Activated T-cell treated with anti-CD3 and anti-CD28 coated beads, Interleukin-2, amount 50 U/mL, for 24 hours (primary cell): ENCODE measurements around the gene BICD2.
A peak's percentile ranks its signal among the peaks of the same experiment; 100 is the strongest.
"Not testable (repeated sequence)": the region's sequence is repeated elsewhere in the genome, so short reads cannot be mapped to it uniquely, and the experiment has no call there.

Source experiments
- DNase-seq: peaks from one replicate; pipeline ENCODE4 v3.0.0-alpha.2; 2020
- H3K27ac Mint-ChIP-seq: 2 replicates; pipeline ENCODE4 v1.8.0; 2020; ENCODE audit warnings: mild to moderate bottlenecking, mixed read lengths
- H3K27me3 Mint-ChIP-seq: 2 replicates; pipeline ENCODE4 v1.8.0; 2020; ENCODE audit warnings: mixed read lengths
- H3K36me3 Mint-ChIP-seq: 2 replicates; pipeline ENCODE4 v1.8.0; 2020; ENCODE audit warnings: low read depth, mixed read lengths
- H3K4me1 Mint-ChIP-seq: 2 replicates; pipeline ENCODE4 v1.8.0; 2020; ENCODE audit warnings: low read depth, mixed read lengths
- H3K4me3 Mint-ChIP-seq: 2 replicates; pipeline ENCODE4 v1.8.0; 2020; ENCODE audit warnings: mild to moderate bottlenecking, moderate library complexity, mixed read lengths
- H3K9me3 Mint-ChIP-seq: 2 replicates; pipeline ENCODE4 v1.8.0; 2020; ENCODE audit warnings: mixed read lengths

Gene BICD2

GRCh38 chr9:92786298-92786697, 21.7 kb upstream of the BICD2 start:
- no peak overlapping the region for H3K4me3 Mint-ChIP-seq
- H3K27ac Mint-ChIP-seq = no peak overlapping the region
- DNase-seq = no peak
- H3K27me3 Mint-ChIP-seq = no peaks in the 10 kb centered on the region
- no peaks in the 10 kb centered on the region for H3K36me3 Mint-ChIP-seq
- peaks cover 10% of the 10 kb centered on the region for H3K9me3 Mint-ChIP-seq
- peaks cover 15% of the 10 kb centered on the region for H3K4me1 Mint-ChIP-seq

DNA sequence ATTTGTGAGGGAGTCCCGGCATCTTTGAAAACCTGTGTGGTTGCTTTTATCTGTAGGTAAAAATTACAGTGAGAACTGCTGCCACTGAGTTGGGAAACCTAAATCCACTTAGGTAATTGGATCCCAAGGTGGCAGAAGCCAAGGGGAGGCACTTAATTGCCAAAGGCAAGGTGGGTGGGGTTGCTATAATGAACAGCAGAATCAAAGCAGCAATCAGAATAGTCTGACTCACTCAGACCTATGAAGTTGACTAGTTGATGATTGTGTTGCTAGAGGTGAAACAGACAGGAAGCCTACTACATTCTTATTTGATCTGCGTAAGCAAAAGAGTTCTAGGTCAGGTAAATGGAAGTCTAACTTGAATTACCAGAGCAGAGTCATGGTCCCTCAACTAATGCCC, 17.3 kb upstream of the BICD2 start:
- H3K9me3 Mint-ChIP-seq = peaks cover 10% of the 10 kb centered on the region
- no peaks in the 10 kb centered on the region for H3K27me3 Mint-ChIP-seq
- no peak overlapping the region for H3K4me3 Mint-ChIP-seq
- DNase-seq = no peak
- H3K36me3 Mint-ChIP-seq = no peaks in the 10 kb centered on the region
- H3K4me1 Mint-ChIP-seq = peaks cover 6% of the 10 kb centered on the region
- no peak overlapping the region for H3K27ac Mint-ChIP-seq

DNA sequence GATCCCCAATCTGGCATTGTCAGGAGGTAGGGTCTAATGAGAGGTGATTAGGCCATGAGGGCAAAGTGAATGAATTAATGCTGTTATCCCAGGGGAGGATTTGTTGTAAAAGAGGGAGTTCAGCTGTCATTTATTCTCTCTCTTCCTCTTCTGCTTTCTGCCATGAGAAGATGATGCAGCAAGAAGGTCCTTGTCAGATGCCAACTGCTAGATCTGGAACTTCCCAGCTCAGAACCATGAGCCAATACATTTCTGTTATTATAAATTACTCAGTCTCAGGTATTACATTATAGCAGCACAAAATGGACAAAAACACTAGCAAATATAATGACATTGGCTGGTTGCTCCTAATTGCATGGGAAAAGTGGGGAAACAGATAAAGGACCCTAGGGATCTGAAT, 15.6 kb upstream of the BICD2 start:
- DNase-seq = no peak
- peaks cover 6% of the 10 kb centered on the region for H3K4me1 Mint-ChIP-seq
- H3K4me3 Mint-ChIP-seq = no peak overlapping the region
- H3K36me3 Mint-ChIP-seq = no peaks in the 10 kb centered on the region
- H3K9me3 Mint-ChIP-seq = no peaks in the 10 kb centered on the region
- H3K27me3 Mint-ChIP-seq = no peaks in the 10 kb centered on the region
- no peak overlapping the region for H3K27ac Mint-ChIP-seq

GRCh38 chr9:92775466-92775865, 10.8 kb upstream of the BICD2 start:
- no peak overlapping the region for H3K27ac Mint-ChIP-seq
- no peak for DNase-seq
- H3K9me3 Mint-ChIP-seq = no peaks in the 10 kb centered on the region
- no peak overlapping the region for H3K4me3 Mint-ChIP-seq
- H3K4me1 Mint-ChIP-seq = peaks cover 4% of the 10 kb centered on the region
- no peaks in the 10 kb centered on the region for H3K27me3 Mint-ChIP-seq
- no peaks in the 10 kb centered on the region for H3K36me3 Mint-ChIP-seq

DNA sequence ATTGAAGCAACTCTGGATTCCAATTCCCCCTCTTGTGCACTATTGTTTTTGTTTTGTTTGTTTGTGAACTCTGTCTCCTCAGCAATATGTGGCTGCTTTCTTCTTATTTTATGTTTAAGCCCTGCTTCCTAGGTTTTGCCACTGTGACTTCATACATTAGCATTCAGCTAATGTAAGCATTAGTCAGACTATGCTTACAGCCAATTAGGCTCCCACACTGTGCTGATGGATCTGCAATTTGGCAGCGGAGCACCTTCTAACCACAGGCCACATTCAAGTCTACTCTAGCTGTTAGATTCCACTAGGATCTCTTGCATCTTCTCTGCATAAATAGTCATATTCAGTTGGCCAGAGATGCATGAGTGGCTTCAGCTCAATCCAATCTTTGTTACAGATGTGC, 9.6 kb upstream of the BICD2 start:
- no peak for DNase-seq
- H3K4me1 Mint-ChIP-seq = peaks cover 8% of the 10 kb centered on the region
- H3K27ac Mint-ChIP-seq = no peak overlapping the region
- H3K27me3 Mint-ChIP-seq = no peaks in the 10 kb centered on the region
- no peaks in the 10 kb centered on the region for H3K36me3 Mint-ChIP-seq
- no peaks in the 10 kb centered on the region for H3K9me3 Mint-ChIP-seq
- H3K4me3 Mint-ChIP-seq = no peak overlapping the region

- DNase-seq = no peak
- no peaks in the 10 kb centered on the region for H3K27me3 Mint-ChIP-seq
- H3K9me3 Mint-ChIP-seq = no peaks in the 10 kb centered on the region
- H3K4me1 Mint-ChIP-seq = peaks cover 8% of the 10 kb centered on the region
- no peak overlapping the region for H3K4me3 Mint-ChIP-seq
- H3K27ac Mint-ChIP-seq = no peak overlapping the region
- no peaks in the 10 kb centered on the region for H3K36me3 Mint-ChIP-seq
Measured at GRCh38 chr9:92773810-92774209, 9.2 kb upstream of the BICD2 start.

DNA sequence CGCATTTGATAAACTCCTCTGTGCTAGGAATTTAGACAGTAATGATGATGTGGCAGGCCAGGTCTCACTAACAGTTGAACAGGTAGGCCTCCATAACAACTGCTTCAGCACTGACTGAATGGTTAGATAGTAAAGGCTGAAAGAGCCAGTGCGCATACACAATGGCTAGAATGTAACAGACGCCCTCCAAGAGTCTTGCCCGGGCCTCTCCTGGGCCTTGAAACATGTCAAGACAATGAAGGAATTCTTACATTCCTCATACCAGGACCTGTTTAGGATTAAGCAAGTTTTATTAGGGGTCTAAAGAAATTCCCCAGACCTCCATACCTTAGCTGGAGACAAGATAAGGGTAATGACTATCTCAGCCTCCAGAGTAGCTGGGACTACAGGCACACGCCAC, 6.7 kb upstream of the BICD2 start:
- no peak for DNase-seq
- H3K27ac Mint-ChIP-seq = no peak overlapping the region
- peaks cover 10% of the 10 kb centered on the region for H3K4me1 Mint-ChIP-seq

DNA sequence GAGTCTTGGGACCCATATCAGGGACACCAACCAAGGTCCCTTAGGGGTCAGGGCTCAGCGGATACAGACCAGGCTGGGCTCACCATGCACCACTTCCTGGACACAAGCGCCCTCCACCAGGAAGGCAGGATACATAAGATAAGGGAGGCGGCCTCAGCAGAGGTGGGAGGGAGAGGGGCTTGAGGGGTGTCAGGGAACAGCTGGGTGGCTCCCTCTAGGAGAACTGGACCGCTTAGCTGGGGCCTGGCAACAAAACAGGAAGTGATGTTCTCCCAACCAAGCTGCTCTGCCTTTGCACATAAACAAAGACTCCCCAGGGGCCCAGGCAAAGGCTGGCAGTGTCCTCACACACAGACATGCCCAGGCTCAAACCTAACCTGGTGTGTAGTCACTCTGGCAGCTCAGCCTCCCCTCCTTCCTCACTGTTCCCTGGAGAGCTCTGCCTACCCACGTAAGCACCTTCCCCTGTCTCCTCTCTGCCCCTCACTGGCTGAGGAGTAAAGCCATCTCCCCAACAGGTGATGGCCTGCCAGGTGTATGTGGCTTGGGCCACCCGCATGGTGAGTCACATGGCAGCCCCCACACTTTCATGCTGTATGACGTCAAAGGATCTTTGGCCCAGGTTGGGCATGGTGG, 5.8 kb upstream of the BICD2 start:
- peaks cover 19% of the 10 kb centered on the region for H3K4me1 Mint-ChIP-seq
- H3K9me3 Mint-ChIP-seq = no peaks in the 10 kb centered on the region
- no peak for DNase-seq
- H3K27me3 Mint-ChIP-seq = no peaks in the 10 kb centered on the region
- peak overlapping the region; percentile 24 for H3K27ac Mint-ChIP-seq
- no peak overlapping the region for H3K4me3 Mint-ChIP-seq
- H3K36me3 Mint-ChIP-seq = no peaks in the 10 kb centered on the region

More for the DNA sequence above, 6.7 kb upstream of the BICD2 start:
- Mint-ChIP-seq H3K36me3 (no peaks in the 10 kb centered on the region), H3K4me3 (no peak overlapping the region), H3K27me3 (no peaks in the 10 kb centered on the region), H3K9me3 (no peaks in the 10 kb centered on the region)

DNA sequence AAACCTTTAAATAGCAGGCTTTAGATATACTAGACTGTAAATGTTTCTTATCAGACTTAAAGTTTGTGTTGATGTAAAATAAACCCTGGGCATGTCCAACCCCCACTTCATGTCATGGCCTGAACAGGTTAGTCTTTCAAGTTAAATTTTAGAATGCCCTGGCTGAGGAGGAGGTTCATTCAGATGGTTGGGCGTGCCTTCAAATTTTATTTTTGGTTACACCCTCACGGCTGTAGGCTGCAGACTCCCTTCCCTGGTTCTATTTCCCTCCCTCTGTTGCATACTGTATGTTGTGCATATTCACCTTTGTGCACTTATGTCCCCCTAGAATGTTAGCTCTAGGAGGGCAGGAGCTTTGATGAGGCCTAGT, 5.3 kb upstream of the BICD2 start:
- Mint-ChIP-seq H3K4me1 (peaks cover 20% of the 10 kb centered on the region), H3K36me3 (no peaks in the 10 kb centered on the region), H3K9me3 (no peaks in the 10 kb centered on the region), H3K27me3 (no peaks in the 10 kb centered on the region), H3K27ac (peak overlapping the region; percentile 23), H3K4me3 (no peak overlapping the region)
- DNase-seq = no peak

DNA sequence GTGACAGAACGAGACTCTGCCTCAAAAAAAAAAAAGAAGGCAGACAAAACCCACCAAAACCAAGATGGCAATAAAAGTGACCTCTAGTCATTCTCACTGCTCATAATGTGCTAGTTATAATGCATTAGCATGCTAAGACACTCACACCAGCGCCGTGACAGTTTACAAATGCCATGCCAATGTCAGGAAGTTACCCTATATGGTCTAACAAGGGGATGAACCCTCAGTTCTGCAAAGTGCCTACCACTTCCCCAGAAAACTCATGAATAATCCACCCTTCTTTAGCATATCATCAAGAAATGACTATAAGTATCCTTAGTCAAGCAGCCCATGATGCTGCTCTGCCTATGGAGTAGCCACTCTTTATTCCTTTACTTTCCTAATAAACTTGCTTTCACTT, 4.7 kb upstream of the BICD2 start:
- no peaks in the 10 kb centered on the region for H3K36me3 Mint-ChIP-seq
- H3K4me1 Mint-ChIP-seq = peaks cover 20% of the 10 kb centered on the region
- no peaks in the 10 kb centered on the region for H3K9me3 Mint-ChIP-seq
- DNase-seq = no peak
- no peak overlapping the region for H3K27ac Mint-ChIP-seq
- no peaks in the 10 kb centered on the region for H3K27me3 Mint-ChIP-seq
- H3K4me3 Mint-ChIP-seq = no peak overlapping the region

DNA sequence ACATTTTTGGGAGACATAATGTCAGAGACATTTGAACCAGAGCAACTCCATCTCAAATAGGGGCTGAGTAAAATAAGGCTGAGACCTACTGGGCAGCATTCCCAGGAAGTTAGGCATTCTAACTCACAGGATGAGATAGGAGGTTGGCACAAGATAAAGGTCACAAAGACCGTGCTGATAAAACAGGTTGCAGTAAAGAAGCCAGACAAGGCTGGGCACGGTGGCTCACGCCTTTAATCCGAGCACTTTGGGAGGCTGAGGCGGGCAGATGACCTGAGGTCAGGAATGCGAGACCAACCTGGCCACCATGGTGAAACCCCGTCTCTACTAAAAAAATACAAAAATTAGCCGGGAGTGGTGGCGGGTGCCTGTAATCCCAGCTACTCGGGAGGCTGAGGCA, 4.2 kb upstream of the BICD2 start:
- not testable (repeated sequence) for H3K27me3 Mint-ChIP-seq, H3K4me3 Mint-ChIP-seq, H3K36me3 Mint-ChIP-seq, H3K27ac Mint-ChIP-seq, H3K9me3 Mint-ChIP-seq, DNase-seq
- H3K4me1 Mint-ChIP-seq = peaks cover 20% of the 10 kb centered on the region

GRCh38 chr9:92767066-92768054, 2.7 kb upstream of the BICD2 start:
- Mint-ChIP-seq H3K4me3 (no peak overlapping the region), H3K36me3 (peaks cover 8% of the 10 kb centered on the region), H3K4me1 (peaks cover 32% of the 10 kb centered on the region), H3K9me3 (no peaks in the 10 kb centered on the region), H3K27me3 (no peaks in the 10 kb centered on the region), H3K27ac (no peak overlapping the region)
- no peak for DNase-seq

- Mint-ChIP-seq H3K9me3 (no peaks in the 10 kb centered on the region), H3K27me3 (no peaks in the 10 kb centered on the region), H3K36me3 (peaks cover 8% of the 10 kb centered on the region), H3K4me3 (peak overlapping the region; percentile 90), H3K27ac (peak overlapping the region; percentile 96), H3K4me1 (peaks cover 48% of the 10 kb centered on the region)
- DNase-seq = peak; percentile 98
Measured at GRCh38 chr9:92764988-92765936, 629 bp upstream of the BICD2 start.

- Mint-ChIP-seq H3K4me1 (peaks cover 57% of the 10 kb centered on the region), H3K9me3 (no peaks in the 10 kb centered on the region), H3K4me3 (peak overlapping the region; percentile 90), H3K27ac (peak overlapping the region; percentile 87), H3K27me3 (no peaks in the 10 kb centered on the region), H3K36me3 (peaks cover 8% of the 10 kb centered on the region)
- peak; percentile 56 for DNase-seq
Measured at GRCh38 chr9:92763721-92764380, 782 bp downstream of the BICD2 start.
